Measurements from ENCODE around the gene LRRC8E.

Gene LRRC8E

DNA sequence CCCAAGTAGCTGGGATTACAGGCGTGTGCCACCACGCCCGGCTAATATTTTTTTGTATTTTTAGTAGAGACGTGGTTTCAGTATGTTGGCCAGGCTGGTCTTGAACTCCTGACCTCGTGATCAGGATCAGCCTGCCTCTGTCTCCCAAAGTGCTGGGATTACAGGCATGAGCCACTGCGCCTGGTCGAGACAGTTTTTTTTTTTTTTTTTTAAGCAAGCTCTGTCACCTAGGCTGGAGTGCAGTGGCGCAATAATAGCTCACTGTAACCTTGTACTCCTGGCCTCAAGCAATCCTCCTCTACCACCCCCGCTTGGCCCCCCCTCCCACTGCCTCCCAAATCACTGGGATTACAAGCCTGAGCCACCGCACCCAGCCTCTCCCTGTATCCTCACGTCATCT lies 9.0 kb downstream of the LRRC8E start:
- H3K4me3 ChIP-seq: no peak overlapping the region
- no peak overlapping the region for H3K4me2 ChIP-seq
- no peak overlapping the region for H3K27ac ChIP-seq
- no peak overlapping the region for H3K9ac ChIP-seq
- no peaks in the 10 kb centered on the region; a peak in 1 of 22 replicates for H4K20me1 ChIP-seq
- H3K27me3 ChIP-seq: no peaks in the 10 kb centered on the region
- TF ChIP-seq Cebpa-rat (IDR thresholded peaks at IDR 0.05): no peak
- H3K36me3 ChIP-seq: no peaks in the 10 kb centered on the region
- H3K4me1 ChIP-seq: peaks cover 6 to 28% (median 17%) of the 10 kb centered on the region in 10 experiments; a peak in 19 of 20 replicates
- H3K9me3 ChIP-seq (replicated peaks in 1 of 11): no peaks in the 10 kb centered on the region

DNA sequence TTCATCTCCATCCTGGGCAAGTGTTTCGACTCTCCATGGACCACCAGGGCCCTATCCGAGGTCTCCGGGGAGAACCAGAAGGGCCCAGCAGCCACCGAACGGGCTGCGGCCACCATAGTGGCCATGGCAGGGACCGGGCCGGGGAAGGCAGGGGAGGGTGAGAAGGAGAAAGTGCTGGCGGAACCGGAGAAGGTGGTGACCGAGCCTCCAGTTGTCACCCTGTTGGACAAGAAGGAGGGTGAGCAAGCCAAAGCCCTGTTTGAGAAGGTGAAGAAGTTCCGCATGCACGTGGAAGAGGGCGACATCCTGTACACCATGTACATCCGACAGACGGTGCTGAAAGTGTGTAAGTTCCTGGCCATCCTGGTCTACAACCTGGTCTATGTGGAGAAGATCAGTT lies 10.7 kb downstream of the LRRC8E start:
- Histone ChIP-seq H3K36me3 (no peaks in the 10 kb centered on the region), H3K4me1 (peaks cover 10 to 29% (median 14%) of the 10 kb centered on the region in 10 experiments), H3K27ac (no peak overlapping the region), H3K9me3 (replicated peaks in 1 of 11) (no peaks in the 10 kb centered on the region), H3K4me2 (no peak overlapping the region), H3K27me3 (no peaks in the 10 kb centered on the region), H3K9ac (no peak overlapping the region), H3K4me3 (no peak overlapping the region), H4K20me1 (no peaks in the 10 kb centered on the region; a peak in 2 of 22 replicates)
- TF ChIP-seq Cebpa-rat (IDR thresholded peaks at IDR 0.05): no peak

DNA sequence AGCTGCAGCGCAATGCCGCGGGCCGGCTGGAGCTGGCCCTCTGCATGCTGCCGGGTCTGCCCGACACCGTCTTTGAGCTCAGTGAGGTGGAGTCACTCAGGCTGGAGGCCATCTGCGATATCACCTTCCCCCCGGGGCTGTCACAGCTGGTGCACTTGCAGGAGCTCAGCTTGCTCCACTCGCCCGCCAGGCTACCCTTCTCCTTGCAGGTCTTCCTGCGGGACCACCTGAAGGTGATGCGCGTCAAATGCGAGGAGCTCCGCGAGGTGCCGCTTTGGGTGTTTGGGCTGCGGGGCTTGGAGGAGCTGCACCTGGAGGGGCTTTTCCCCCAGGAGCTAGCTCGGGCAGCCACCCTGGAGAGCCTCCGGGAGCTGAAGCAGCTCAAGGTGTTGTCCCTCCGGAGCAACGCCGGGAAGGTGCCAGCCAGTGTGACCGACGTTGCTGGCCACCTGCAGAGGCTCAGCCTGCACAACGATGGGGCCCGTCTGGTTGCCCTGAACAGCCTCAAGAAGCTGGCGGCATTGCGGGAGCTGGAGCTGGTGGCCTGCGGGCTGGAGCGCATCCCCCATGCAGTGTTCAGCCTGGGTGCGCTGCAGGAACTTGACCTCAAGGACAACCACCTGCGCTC lies 11.6 kb downstream of the LRRC8E start:
- Histone ChIP-seq H4K20me1 (peaks cover 6 to 9% (median 8%) of the 10 kb centered on the region in 11 experiments), H3K4me2 (no peak overlapping the region), H3K4me1 (peaks cover 15 to 30% (median 19%) of the 10 kb centered on the region in 10 experiments), H3K36me3 (0 out of 22 replicates have a peak, but pooled peaks cover 0 to 3% (median 0%) of the 10 kb centered on the region in 11 experiments), H3K9me3 (replicated peaks in 1 of 11) (no peaks in the 10 kb centered on the region), H3K27ac (no peak overlapping the region), H3K27me3 (no peaks in the 10 kb centered on the region), H3K9ac (no peak overlapping the region), H3K4me3 (no peak overlapping the region)
- no peak for TF ChIP-seq Cebpa-rat (IDR thresholded peaks at IDR 0.05)

DNA sequence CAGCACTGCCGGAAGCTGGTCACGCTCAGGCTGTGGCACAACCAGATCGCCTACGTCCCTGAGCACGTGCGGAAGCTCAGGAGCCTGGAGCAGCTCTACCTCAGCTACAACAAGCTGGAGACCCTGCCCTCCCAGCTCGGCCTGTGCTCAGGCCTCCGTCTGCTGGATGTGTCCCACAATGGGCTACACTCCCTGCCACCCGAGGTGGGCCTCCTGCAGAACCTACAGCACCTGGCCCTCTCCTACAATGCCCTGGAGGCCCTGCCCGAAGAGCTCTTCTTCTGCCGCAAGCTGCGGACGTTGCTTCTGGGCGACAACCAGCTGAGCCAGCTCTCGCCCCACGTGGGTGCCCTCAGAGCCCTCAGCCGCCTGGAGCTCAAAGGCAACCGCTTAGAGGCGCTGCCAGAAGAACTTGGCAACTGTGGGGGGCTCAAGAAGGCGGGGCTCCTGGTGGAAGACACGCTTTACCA lies 12.1 kb downstream of the LRRC8E start:
- peaks cover 12 to 15% (median 14%) of the 10 kb centered on the region in 11 experiments for H4K20me1 ChIP-seq

DNA sequence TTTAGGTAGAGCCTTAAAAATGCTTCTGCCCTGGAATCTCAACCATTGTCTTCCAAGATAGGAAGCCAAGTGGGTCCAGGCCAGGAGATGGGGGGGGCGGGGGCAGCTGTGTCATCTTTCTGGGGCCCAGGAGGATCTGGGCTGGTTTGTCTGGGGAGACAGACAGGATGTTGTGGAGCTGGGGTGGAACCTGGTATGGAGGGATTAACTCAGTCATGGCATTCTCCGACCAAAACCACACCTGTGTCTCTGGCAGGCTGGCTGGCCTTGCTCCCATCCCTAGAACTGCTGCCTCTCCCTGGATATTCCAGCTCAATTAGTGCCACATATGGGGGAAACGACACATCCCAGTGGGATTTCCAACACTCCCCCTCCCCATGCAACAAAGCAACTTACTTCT lies 12.6 kb downstream of the LRRC8E start:
- Histone ChIP-seq H3K9ac (no peak overlapping the region; a peak in 1 of 22 replicates), H3K9me3 (replicated peaks in 1 of 11) (no peaks in the 10 kb centered on the region), H3K4me1 (peaks cover 25 to 38% (median 29%) of the 10 kb centered on the region in 10 experiments), H3K27me3 (no peaks in the 10 kb centered on the region), H3K4me2 (no peak overlapping the region), H3K36me3 (peaks cover 0 to 14% (median 5%) of the 10 kb centered on the region in 11 experiments; a peak in 13 of 22 replicates), H3K4me3 (no peak overlapping the region), H4K20me1 (peaks cover 17 to 20% (median 19%) of the 10 kb centered on the region in 11 experiments), H3K27ac (no peak overlapping the region)
- no peak for TF ChIP-seq Cebpa-rat (IDR thresholded peaks at IDR 0.05)

More for the DNA sequence above, 12.1 kb downstream of the LRRC8E start:
- Histone ChIP-seq H3K4me2 (no peak overlapping the region), H3K27me3 (no peaks in the 10 kb centered on the region), H3K4me3 (no peak overlapping the region), H3K27ac (no peak overlapping the region), H3K9me3 (replicated peaks in 1 of 11) (no peaks in the 10 kb centered on the region), H3K36me3 (peaks cover 0 to 9% (median 3%) of the 10 kb centered on the region in 11 experiments; a peak in 7 of 22 replicates), H3K4me1 (peaks cover 20 to 33% (median 24%) of the 10 kb centered on the region in 10 experiments), H3K9ac (no peak overlapping the region)
- TF ChIP-seq Cebpa-rat (IDR thresholded peaks at IDR 0.05): no peak

DNA sequence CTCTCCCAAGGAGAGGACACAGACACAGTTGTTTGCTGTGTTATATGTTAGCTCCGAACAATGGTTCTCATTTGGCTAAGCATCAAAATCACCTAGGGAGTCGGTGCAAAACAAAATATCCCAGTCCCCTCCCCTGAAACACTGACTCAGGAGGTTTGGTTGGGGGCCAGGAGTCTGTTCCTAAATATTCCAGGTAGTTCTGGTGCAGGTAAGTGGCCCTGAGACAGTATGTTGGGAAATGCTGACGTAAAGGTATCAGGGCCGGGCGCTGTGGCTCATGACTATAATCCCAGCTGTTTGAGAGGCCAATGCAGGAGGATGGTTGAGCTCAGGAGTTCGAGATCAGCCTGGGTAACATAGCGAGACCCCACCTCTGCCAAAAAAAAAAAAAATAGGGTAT lies 13.0 kb downstream of the LRRC8E start:
- H3K4me2 ChIP-seq: no peak overlapping the region
- H3K9me3 ChIP-seq (replicated peaks in 1 of 11): no peaks in the 10 kb centered on the region
- H4K20me1 ChIP-seq: peaks cover 21 to 24% (median 23%) of the 10 kb centered on the region in 11 experiments
- no peak overlapping the region for H3K27ac ChIP-seq
- H3K4me1 ChIP-seq: peaks cover 29 to 42% (median 33%) of the 10 kb centered on the region in 10 experiments
- TF ChIP-seq Cebpa-rat (IDR thresholded peaks at IDR 0.05): no peak
- no peak overlapping the region for H3K4me3 ChIP-seq
- no peak overlapping the region; a peak in 1 of 22 replicates for H3K9ac ChIP-seq
- peaks cover 0 to 18% (median 8%) of the 10 kb centered on the region in 11 experiments; a peak in 14 of 22 replicates for H3K36me3 ChIP-seq
- H3K27me3 ChIP-seq: no peaks in the 10 kb centered on the region

DNA sequence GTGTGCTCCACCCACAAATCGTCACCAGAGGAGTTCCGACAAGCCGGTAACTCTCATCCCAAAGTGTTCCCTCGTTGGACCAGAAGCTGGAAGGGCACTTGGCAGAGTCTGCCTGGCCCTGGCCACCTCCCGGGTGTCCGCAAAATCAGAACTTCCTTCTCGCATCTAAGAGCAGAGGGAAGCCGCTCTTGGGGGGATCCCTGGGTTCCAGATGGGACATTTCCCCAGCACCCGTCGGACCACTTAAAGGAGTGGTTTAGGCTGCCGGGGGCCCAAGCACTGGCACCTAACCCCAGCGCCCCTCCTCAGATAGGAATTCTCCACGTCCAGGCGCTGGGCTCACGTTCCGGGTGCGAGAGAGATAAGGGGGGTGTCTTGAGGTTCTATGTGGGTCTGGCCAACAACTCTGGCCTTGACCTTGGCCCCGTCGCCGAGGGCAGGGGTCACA lies 14.5 kb downstream of the LRRC8E start:
- H3K9me3 ChIP-seq (replicated peaks in 1 of 11): no peaks in the 10 kb centered on the region
- peaks cover 36 to 38% (median 38%) of the 10 kb centered on the region in 11 experiments for H4K20me1 ChIP-seq
- peak overlapping the region; percentile 57 to 90 (median 85) for H3K27ac ChIP-seq
- peaks cover 44 to 57% (median 48%) of the 10 kb centered on the region in 10 experiments for H3K4me1 ChIP-seq
- peak overlapping the region; percentile 79 to 90 (median 86) for H3K9ac ChIP-seq
- TF ChIP-seq Cebpa-rat (IDR thresholded peaks at IDR 0.05): no peak
- peaks cover 0 to 21% (median 12%) of the 10 kb centered on the region in 11 experiments; a peak in 14 of 22 replicates for H3K36me3 ChIP-seq
- peak overlapping the region; percentile 94 to 99 (median 97) for H3K4me2 ChIP-seq
- peak overlapping the region; percentile 61 to 95 (median 74) for H3K4me3 ChIP-seq
- no peaks in the 10 kb centered on the region for H3K27me3 ChIP-seq

DNA sequence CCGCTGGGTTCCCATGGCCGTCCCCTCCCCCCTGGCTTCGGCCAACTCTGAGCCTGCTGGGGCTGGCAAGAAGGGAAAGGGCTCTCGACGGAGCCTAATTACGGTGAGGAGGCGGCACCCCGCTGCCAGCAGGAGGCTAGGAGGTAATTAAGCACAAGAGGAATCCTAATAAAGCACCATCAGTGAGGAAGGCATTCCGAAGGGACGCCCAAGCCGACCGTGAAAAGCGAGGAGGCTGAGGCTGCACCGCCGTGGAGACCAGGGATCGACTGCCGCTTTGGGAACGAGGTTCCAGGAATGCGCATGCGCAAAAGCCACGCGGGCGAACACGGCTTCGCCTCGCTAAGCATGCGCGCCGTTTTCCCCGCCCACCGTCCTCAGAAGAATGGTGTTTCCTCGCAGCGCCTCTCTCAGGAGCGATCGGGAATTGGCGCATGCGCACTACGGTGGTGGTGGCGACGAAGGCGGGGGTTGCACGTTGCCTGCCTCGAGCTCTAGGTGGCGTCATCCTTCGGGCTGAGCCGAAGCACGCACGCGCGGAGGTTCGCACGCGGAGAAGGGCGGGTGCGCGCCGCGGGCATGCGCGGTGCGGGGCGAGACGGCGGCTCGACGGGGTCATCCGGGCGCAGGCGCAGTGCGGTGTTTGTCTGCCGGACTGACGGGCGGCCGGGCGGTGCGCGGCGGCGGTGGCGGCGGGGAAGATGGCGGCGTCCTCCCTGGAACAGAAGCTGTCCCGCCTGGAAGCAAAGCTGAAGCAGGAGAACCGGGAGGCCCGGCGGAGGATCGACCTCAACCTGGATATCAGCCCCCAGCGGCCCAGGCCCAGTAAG lies 15.1 kb downstream of the LRRC8E start, which contains the start of gene MAP2K7:
Gene MAP2K7 (plus strand): TSS at position 634 of the 830 bp plus-strand sequence. CDS start 68 bp downstream, at position 702.
- TF ChIP-seq Cebpa-rat (IDR thresholded peaks at IDR 0.05): no peak
- Histone ChIP-seq H3K9me3 (replicated peaks in 1 of 11) (no peaks in the 10 kb centered on the region), H3K27me3 (no peaks in the 10 kb centered on the region), H3K4me2 (peak within 1 kb of the TSS; percentile 97 to 100 (median 99)), H3K4me3 (peak within 1 kb of the TSS; percentile 75 to 97 (median 90)), H3K27ac (peak within 1 kb of the TSS; percentile 77 to 90 (median 85)), H3K4me1 (peaks cover 47 to 64% (median 55%) of the 10 kb centered on the region in 10 experiments), H3K36me3 (peaks cover 0 to 21% (median 13%) of the 10 kb centered on the region in 11 experiments; a peak in 14 of 22 replicates), H4K20me1 (peaks cover 42 to 45% (median 44%) of the 10 kb centered on the region in 11 experiments), H3K9ac (peak within 1 kb of the TSS; percentile 79 to 92 (median 87))
